Left kidney (tissue), 2 donors: Measurements from ENCODE around the gene ADARB1. TPM values are rescaled to one million over a fixed set of nuclear protein-coding genes. Genes with fewer than 3 reads are reported as not detected.

Source experiments
- DNase-seq: peaks from one replicate; pipeline ENCODE4 v3.0.0-alpha.2; 2013
- polyA plus RNA-seq: library from polyadenylated mRNA; unstranded; fragments of 120-200 nt; gene quantifications from one replicate; pipeline ENCODE4 v1.2.1, GENCODE V29; 2013; ENCODE audit not compliant: insufficient read length

Gene ADARB1
- polyA plus RNA-seq, 1 donor = 18.3 TPM

DNA sequence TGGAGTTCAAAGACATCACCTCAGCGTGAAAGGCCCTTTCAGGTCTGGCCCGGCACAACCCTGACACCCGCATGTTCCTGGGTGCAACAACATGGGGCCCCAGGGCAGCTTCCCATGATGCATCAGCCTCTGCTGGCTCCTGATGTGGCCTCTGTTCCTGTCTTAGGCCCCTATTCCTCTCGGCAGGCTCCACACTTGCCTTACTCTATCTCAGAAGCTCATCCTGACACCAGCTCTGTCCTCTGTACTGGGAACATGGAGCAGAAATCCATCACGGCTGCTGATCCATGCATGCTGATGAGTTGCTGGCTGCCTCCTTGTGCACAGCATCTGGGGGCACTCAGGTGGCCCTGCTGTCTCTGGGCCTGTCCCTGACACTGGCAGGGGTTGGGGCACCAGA is 74.6 kb downstream of the ADARB1 start:
- no peak for DNase-seq

DNA sequence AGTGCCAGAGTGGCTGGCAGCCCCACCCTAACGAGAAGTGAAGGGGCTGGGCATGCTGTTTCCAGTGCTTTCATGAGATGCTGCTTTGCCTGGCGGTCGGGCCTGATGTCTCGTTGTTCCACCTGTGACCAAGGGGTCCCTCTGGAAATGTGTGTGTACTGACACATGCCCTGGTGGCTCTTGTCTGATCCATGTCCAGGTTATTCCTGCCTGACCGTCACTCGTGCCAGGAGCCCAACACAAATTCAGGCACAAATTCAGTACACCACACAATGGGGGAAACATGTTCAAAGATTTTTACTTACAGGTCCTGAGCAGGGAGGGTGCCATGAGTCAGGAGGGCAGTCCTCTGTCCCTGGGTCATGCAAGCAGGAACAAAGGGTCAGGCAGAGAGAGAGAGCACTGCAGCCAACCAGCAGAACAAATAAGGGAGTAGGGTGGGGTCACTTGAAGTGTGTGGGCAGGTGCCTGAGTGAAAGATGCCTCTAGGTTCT is 76.3 kb downstream of the ADARB1 start:
- DNase-seq = no peak

DNA sequence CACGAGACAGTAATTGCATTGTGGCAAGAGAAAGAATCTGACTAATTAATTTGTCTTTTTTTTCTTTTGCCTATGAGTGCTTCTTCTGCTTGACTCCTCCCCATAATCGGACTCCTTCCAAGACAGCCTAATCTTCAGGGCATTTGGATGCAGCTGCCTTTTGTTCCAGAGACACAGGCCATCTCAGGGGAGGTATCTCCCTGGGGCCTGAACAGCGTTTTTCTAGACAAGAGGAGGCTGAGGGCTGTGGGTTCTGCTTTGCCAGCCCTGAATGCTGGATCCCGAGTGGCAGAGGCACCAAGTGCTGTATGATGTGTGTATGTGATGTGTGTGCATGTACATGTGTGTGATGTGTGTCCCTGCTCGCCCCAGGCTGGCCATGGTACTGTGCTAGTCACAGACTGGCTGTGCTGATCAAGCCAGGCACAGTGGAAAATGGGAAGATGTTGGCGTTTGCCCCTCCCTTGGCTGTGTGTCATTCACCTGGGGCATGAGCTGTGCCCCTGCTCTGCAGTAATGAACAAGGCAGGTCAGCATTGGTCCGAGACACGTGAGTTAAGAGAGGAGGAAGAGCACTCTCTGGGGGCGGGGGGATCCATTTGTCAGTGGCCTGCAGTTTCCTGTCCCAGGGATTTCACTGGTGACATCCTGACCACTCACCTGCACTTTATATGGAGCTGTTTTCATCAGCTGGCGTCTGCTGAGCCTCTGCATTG is 77.2 kb downstream of the ADARB1 start:
- no peak for DNase-seq

DNA sequence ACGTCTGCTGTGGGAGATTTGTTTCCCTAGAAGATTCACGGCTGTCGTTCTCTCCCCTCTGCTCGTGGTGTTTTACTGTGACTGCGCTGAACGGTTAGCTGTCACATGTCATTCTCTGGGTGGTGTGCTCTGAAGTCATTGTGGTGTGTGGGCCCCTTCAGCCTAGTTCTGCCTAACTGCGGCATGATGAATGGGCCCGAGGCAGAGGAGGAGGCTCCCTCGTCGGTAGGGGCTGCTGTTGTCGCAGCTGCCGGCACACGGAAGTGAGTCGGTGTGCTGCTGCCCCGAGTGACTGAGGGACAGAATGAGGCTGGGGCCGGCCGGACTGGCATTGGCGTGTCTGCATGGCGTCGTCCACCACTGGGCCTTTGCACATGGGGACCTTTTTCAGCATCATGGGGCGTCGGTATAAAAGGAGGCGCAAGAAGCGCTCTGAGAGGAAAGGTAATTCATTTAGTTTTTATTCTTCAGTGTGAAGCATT is 77.9 kb downstream of the ADARB1 start:
- DNase-seq = peak; percentile 37

DNA sequence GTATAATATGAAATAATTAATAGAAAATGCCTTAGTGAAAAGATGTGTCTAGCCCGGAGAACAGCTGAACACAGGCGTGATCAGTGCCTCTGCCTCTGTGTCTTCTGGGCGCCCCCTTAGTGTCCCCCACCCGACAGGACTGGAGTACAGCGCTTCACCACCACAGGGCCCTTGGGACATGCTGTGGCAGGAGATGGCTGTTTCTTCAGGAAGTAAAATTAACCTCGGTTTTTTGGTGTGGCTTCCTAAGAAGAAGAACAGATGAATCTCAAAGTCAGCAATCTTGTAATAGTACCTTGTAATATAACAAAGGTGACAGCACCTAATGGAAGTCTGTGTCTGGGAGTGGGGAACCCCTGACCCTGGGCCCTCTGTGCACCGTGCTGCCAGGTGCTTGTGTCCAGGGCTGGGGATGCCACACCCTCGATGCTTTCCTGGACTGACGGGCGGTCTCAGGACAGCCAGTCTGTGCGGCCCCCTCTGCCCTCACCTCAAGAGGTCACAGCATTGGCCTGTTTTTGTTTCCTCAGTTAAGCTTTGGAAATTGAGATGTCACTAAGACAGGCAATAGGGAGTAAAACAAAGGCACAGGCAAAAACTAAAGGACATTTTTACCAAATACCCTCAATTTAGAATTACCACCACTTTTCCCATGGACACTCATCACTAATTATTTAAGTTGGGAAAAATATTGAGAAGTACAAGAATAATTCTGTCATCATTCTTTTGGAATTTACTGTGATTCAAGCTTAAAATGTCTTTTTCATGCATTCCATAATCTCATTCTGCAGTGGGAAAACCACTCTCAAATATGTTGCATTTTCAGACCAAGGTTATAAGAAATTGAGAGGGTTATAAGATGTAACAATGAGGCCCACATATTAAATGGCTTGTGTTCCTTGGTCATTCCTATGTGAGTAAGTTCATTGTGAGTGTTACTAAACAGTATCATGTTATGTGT is 79.3 kb downstream of the ADARB1 start:
- no peak for DNase-seq

DNA sequence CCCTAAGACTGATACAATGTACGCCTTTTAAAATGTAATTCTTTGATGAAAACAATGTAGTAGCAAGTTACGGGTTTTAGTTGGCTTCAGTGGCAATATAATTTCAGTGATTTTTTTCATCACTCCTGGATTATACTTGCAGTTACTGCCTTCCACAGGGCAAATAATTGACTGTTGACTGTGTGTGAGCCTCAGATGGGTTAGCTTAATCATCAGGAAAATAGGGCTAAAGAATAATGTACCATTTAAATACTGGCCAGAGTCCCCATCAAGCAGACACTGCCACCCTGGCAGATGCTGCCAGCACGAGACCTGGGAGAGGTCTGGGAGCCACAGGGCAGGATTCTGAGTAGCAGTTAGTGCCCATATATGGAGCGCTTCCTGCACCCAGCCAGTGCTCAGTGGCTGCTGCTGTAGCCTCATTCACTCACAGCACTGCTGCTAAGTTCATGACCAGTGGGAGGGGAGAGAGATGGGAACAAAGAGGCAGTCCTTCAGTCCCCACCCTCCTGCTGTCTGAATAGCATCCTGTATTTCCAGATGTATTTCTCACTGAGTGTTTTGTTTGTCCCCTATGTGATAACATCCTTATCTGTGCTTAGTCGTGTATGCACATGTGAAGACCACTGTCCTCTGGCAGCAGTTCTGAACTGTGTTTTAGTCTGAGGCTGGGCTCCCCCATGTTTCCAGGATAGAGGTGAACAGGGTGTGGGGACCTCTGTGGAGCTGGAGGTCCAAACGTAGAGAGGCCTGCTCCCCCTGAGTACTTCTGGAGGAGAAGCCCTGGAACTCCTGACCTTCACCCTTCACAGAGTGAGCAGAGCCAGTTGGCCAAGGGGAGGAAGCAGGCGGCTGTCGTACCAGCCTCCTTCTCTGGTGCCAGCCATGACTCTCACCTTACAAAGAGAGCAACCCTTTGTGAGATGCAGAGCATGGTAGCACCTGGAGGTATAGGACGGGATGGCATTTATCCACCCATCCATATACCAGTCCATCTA is 80.4 kb downstream of the ADARB1 start:
- DNase-seq = no peak

DNA sequence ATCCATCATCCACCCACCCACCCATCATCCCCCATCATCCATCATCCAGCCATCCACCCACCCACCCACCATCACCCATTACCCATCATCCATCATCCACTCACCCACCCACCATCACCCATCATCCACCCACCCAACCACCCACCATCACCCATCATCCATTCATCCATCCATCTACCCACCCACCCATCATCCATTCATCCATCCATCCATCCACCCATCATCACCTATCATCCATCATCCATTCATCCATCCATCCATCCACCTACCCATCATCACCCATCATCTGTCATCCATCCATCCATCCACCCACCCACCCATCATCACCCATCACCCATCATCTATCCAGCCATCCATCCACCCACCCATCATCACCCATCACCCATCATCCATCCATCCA is 81.5 kb downstream of the ADARB1 start:
- no peak for DNase-seq

DNA sequence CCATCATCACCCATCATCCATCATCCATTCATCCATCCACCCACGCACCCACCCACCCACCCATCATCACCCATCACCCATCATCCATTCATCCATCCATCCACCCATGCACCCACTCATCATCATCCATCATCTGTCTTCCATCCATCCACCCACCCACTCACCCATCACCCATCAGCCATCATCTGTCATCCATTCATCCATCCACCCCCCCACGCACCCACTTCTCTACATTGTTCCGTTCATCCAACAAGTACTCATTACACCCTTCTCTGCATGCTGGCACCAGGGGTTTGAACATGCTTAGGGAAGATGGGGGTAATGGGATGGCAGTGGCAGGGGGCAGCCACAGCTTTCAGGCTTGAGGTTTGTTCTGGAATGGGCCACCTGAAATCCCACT is 82.1 kb downstream of the ADARB1 start:
- DNase-seq = no peak

DNA sequence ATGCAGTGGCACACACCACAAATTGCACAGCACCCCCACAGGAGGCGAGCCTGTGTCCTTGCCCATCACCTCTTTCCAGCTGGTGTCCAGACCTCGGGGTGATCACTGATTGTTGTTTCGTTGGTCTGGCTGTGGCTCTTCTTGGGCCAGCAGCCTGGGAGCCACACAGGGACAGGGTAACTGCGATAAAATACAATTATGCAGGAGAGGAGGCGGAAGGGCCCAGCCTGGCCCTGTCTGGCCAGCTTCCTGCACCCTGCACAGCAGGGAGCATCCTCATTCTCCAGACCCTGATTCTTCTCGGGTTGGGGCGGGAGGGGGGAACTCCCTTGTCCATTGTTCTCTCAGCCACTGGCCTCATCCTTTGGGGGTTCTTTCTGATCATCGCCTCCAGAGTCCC is 83.6 kb downstream of the ADARB1 start:
- DNase-seq = no peak

DNA sequence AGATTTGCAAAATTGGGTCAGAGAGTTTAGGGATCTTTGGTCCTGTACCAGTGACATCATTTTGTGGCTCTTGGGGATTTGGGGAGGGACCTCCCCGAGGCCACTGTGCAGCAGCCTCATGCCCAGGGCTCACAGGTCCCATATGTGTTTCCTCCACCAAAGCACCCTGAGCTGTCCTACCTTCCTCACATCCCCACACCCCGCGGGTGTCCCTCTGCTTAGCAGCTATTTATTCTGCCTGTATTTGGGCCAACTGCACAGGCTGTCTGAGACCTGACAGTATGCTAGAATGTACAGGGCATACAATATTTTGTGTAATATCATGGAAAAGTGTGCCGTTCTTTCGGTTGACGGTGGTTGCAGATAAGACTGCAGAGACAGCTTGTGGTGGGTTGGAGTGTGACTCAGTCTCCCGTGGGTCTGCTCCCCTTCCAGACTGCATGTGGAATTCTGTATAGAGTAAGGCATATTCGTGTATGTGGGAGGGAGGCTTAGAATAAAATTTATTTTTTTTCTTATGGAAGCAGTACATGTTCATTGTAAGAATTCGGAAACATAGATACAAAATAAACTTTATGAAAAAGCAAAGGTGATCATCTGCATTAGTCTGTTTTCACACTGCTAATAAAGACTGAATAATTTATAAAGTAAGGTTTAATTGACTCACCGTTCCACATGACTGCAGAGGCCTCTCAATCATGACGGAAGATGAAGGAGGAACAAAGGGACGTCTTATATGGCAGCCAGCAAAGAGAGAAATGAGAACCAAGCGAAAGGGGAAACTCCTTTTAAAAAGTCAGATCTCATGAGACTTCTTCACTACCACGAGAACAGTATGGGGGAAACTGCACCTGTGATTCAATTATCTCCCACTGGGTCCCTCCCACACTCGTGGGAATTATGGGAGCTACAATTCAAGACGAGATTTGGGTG is 84.4 kb downstream of the ADARB1 start:
- no peak for DNase-seq

DNA sequence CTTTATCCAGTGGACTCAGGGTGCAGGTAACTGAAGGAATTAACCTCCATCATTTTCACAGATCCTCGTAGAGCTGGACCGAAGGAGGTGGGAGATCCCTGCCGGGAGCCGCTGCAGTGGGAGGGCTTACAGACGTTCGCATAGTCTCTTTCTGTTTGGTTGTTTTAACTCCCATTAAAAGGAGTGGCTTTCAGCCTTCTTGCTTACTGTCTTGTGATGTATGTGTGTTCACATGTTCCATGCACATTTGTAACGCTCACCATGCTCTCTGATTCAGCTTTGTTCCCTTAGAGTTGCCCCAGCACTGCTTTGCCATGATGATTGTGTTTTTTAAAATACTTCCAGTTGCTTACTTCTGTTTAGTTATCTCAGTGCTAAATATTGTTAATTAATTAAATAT is 85.8 kb downstream of the ADARB1 start:
- DNase-seq = no peak

DNA sequence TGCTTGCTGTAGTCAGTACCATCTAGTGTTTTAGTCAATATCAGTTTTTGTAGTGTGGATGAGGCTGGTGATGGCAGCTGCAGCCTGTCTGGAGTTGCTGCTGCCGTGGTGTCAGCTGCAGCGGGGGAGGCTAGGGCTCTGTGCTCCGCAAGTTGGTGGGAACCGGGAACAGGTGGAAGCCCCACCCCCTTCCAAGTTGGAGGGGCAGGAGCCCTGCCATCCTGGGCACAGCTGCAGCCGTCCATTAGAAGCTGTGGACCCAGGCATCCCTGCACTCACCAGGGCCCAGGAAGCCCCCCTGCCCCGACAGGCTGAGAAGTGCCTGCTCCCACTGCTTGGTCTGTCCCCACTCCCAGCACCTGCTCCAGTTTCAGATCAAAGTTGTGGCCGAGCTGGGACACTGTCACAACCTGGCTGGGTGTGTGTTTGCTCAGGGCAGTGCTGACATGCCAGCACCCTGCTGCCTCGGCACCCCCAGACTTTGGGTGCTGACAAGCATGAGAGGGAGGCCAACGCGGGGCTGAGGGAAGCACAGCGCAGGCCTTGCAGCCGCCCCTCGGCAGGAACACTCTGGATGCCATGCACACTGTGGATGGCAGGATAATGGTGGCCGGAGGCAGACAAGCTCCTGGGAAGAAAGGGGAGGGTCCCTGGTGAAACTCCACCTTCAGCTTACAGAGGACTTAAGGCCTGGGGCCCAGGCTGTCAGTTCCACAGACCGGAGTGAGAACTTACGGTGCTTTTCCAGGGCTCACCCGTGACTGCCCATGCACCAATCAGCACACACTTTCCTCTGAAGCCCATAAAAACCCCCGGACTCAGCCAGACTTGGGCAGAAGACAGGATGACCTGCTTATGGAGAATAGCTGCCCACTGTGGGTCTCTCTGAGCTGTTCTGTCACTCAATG is 86.9 kb downstream of the ADARB1 start:
- peak; percentile 26 for DNase-seq

DNA sequence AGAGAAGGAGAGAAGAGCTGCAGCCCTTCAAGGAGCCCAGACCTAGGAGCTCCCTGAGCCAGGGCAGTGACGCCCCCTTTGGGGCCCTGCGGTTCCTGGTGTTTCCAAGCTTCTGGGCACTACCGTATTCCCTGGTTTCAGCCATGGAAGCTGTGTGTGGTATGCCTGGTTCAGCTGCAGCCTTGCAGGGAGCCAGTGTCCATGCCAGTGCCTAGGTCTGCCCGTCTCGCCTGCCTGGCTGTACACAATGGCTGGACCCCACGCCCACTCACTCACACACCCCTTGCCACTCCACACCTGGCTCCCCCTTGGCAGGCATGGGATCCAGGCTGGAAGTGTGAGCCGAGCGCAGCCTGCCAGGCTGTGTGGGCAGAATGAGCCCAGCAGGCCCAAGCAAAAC is 87.7 kb downstream of the ADARB1 start:
- DNase-seq = no peak

DNA sequence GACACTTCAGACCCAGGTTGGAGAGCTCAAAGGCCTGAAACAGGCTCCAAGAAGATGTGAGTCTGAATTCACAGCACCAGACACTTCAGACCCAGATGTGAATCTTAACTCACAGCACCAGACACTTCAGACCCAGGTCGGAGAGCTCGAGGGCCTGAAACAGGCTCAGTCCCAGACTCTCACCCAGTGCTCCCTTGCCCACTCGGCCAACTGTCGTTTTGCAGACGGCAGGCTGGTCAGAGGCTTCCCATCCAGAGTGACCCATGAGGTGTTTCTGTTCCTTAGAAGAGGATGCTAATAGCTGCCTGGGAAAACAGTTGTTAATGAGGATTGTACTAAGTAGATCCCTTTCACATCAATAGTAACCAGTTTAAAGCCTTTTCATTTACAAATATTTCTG is 88.4 kb downstream of the ADARB1 start:
- DNase-seq = no peak

DNA sequence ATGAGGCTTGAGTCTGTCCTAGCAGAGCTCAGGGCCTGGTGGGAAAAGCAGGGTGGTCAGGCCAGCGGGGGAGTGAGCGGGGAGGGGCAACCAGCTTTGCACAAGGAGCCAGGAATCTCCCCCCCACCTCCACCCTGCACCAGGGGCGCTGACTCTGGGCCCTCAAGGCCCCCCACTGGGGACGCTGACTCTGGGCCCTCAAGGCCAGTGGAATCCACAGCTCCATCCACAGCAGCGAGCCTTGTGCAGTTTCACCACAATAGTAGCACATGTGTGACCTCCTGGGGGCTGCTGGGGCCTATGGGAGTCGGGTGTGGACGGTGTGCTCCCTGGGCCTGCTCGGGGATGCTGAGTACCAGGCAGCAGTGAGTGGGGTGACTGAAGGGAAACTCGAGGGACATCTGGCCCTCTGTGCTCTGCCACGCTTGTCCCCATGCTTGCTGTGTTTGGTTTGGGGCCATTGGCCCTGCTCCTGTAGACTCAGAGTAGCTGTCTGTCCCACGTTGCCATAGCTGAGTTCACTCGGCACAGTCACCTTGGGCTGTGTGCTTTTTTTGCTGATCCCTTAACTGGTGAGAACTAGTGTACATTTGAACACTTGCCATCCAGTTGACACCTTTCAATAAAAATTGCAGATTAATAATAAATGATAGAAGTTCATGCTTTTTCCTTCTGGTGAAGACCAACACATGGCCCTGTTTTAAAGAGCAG is 89.2 kb downstream of the ADARB1 start:
- DNase-seq = no peak

DNA sequence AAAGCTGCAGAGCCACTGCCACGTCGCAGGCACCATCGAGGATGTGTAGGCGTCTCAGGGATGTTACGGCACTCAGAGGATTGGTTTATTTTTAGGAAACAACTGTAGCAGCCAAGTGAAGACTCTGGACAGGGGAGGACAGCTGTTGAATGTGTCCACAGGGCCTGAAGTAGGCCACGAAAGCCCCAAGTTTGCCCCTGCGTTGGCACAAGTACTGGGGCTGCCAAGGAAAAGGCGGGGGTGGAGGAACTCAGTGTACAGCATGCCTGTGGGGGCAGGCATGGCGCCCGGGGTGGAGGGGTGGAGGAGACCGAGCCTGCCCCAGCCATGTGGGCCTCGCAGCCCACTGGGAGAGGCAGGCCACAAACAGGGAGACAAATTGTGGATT is 89.7 kb downstream of the ADARB1 start:
- DNase-seq = no peak

DNA sequence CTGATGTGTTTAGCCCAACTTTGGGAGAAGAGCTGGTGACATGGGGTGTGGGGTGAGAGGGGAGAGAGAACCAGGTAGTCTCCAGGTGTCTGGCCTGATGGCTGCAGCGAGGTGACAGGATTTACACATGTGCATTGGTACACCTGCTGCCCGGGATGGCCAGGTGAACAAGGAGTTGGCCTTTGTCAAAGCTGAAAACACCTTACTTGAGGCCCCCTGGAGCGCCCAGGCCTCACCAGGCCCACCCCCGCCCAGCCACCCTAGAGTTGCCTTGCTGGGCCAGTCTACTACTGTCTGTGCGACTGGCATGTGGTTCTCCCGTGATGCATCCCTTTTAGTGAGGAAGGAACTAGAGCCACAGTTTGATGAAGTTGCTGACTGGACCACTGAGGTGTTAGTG is 90.5 kb downstream of the ADARB1 start:
- DNase-seq = no peak

DNA sequence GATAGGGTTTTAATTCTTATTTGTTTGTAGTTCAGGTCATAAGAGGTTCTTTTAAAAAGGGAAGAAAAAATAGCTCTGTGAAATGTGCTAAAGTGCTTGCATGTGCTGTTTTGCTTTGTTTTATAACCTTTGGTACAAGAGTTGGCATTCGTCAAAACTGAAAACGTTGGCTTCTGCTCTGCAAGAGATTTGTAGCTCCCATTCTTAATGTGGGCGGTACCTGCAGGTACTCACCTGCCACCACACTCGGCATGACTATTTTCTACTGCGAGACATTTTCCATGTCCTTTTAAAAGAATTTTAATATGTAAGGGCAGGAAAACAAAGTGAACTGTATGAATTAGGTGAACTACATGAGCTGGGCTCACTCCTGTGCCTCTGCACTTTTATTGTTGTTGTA is 92.6 kb downstream of the ADARB1 start:
- DNase-seq = no peak

DNA sequence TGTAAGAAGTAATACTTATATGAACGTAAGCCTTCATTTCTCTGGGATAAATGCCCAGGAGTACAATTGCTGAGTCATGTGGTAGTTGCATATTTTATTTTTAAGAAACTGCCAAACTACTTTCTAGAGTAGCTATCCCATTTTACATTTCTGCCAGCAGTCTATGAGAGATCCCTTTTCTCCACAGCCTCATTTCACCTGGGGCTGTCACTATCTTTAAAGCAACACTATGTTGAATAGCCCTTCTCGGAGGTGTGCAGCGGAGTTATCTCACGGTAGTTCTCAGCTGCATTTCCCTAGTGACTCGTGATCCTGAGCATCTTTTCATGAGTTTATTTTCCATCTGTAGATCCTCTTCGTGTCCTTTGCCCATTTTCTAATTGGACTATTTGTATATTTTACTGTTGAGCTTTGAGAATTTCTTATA is 93.4 kb downstream of the ADARB1 start:
- DNase-seq = no peak
